ENCODE measurements around the gene STK33. TPM values are rescaled to one million over a fixed set of nuclear protein-coding genes. Genes with fewer than 3 reads are reported as not detected.

Gene STK33
- polyA plus RNA-seq, 4 donors: 27.0 to 32.6 (median 30.5) TPM

Other genes starting within 250 kb of the STK33 start
- gene TRIM66, start 88.4 kb upstream of the STK33 start, polyA plus RNA-seq (ENCODE audit: insufficient read length in 4 of 4): 10 to 100 TPM in 1 of 4 donors, 1 to 10 TPM in 3; 2.9 to 13.1 (median 8.6) TPM
- 1,000 to 10,000 TPM; 1,860 to 2,614 (median 2,200) TPM for gene RPL27A, start 88.6 kb upstream of the STK33 start, polyA plus RNA-seq (ENCODE audit: insufficient read length in 4 of 4)